ENCODE results near the gene RETN.

The RETN gene

DNA sequence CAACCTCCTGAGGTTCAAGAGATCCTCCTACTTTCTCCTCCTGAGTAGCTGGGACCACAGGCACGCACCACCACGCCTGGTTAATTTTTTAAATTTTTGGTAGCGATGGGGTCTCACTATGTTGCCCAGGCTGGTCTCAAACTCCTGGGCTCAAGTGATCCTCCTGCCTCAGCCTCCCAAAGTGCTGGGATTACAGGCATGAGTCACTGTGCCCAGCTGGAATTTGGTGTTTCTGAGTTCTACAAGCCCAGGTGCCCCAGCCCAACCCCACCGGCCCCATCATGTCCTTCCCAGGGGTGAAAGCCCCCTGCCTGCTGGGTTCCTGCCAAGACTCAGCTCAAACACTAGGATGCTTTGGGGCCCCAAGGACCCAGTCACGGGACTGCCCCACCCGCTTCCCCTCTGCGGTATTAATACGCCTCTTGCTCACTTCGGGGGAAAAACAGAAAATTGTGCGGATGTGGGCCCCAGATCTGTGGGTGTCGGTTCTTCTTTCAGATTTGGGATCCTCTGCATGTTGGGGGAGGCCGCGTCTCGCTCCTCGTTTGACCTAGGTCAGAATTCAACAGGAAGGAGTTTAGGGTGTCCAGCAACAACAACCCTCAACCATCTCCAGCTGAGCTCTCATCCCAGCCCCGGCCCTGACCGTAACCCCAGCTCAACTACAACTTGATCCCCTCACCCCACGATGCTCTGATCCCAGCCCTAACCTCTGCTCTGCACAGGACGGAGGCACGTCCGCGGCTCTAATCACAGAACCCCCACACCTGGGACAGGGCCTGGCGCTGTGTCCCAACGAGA is 36.7 kb downstream of the RETN start:
- no peak for FAIRE-seq
- DNase-seq (ENCODE audit: low spot score) = no peak

DNA sequence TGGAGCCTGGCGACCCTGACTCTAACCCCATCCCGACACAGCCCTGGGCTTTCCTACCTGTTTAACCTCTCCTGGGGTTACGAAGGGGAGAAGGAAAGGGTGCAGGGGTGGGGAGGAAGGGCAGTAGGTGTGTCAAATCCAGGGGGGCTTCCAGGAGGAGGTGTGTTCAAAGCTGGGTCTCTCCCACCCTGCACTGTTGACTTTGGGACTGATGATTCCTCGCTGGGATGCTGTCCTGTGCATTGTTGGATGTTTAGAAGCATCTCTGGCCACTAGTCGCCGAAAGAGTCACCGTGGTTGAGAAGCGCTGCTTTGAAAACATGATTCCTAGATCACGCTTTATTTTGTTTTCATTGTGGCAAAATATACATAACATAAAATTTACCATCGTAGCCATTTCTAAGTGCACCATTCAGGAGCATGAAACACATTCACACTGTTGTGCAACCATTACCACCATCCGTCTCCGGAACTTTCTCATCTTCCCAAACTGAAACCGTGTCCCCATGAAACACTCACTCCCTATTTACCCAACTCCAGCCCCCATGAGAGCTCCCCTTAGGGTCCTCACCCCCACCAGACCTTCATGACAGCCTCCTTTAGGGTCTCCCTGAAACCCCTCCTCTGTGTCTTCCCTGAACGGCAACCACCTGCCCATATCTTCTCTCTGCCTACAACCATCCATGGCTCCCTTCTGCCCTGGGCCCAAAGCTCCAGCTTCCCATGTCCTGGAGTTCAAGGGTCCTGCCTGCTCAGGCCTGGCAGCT is 37.5 kb downstream of the RETN start:
- no peak for DNase-seq (ENCODE audit: low spot score)
- no peak for FAIRE-seq

DNA sequence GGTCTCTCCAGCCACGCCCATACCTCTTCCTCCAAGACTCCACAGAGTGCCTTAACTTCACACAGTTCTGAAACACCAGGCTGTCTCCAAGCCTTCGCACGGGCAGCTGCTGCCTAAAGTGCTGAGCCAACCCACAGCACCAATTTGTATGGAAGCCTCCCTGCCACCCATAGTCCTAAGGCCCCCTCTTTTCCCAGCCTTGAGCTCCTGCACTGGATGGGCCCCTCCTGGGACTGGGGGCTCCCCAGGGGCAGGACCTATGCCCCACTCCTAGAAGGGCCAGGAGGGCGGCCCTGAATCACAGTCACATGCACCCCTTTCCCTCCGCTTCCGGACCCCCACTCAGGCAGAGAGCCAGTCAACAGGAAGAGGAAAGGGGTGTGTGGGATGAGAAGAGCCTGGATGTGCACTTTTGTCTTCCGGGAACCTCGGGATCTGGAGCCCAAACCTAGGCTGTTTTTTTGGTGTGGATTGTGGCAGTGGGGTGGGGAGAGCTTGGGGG is 38.2 kb downstream of the RETN start:
- DNase-seq (ENCODE audit: low spot score) (no peak), FAIRE-seq (no peak)

DNA sequence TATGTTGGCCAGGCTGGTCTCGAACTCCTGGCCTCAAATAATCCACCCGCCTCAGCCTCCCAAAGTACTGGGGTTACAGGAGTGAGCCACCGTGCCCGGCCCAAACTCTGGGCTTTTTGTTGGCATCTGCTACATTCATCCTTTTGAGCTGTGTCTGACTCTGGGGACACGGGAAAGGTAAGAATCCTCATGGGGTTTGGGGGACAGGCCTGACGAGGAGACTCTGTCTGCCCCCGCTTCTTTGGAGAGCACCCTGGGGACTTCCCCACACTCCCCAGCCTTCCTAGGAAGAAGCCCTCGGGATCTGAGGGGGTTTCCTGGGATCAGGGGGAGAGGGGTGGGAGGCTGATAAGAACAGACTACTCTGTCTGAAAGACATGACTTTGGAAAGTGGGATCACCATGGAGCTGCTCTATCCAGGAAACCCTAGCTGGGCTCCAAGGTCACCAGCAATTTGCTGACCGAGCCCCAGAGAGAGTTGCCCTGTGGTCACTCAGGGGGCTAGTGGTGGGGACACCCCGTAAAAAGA is 41.1 kb downstream of the RETN start:
- FAIRE-seq (no peak), DNase-seq (ENCODE audit: low spot score) (no peak)

GRCh38 chr19:7710616-7711015 is 41.8 kb downstream of the RETN start:
- DNase-seq (ENCODE audit: low spot score) = no peak
- FAIRE-seq = no peak

- DNase-seq (ENCODE audit: low spot score) = no peak
- FAIRE-seq = no peak
These were observed 46.8 kb downstream of the RETN start for GRCh38 chr19:7715671-7716070.

DNA sequence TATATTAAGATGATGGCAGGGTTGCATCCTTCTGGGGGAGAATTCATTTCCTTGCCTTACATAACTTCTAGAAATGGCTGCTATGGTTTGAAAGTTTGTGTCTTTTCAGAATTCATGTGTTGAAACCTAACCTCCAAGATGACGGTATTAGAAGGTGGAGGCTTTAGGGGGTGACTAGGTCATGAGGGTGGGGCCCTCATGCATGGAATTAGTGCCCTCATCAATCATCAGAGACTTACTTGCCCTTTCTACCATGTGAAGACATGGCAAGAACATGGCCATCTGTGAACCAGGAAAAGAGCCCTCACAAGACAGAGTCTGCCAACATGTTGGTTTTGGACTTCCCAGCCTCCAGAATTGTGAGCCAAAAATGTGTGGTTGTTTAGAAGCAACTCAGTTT is 47.9 kb downstream of the RETN start:
- FAIRE-seq (no peak), DNase-seq (ENCODE audit: low spot score) (no peak)

DNA sequence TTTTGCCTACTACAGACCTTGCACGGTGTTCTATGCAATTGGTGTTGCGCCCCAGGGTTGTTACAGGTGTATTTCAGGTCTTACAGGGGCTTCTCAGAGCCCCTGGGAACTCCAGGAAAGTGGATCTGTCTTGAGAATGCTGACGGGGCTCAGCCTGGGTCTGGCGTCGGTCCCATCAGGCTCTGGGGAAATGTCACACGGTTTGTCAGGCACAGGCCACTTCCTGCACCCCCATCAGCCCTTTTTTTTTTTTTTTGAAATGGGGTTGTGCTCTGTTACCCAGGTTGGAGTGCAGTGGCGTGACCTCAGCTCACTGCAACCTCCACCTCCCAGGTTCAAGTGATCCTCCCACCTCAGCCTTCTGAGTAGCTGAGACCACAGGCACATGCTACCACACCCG is 49.8 kb downstream of the RETN start:
- DNase-seq (ENCODE audit: low spot score) (no peak), FAIRE-seq (no peak)

Data from urothelium cell line (cell line).